Neural cell (in vitro differentiated cells): ENCODE measurements around the gene CHD6. TPM values are rescaled to one million over a fixed set of nuclear protein-coding genes. Genes with fewer than 3 reads are reported as not detected.

ENCODE experiments used
- H2AFZ ChIP-seq: fragments of 200-600, 300-800 bp; sonication (generic), shearing (Covaris generic); 2 replicates; pipeline ENCODE4 v1.6.0; 2014; ENCODE audit warnings: low read depth, mild to moderate bottlenecking, antibody characterized with exemption, low read length, moderate library complexity
- H3F3A ChIP-seq: fragments of 200-600 bp; shearing (Covaris generic); 2 replicates; pipeline ENCODE4 v1.6.1; 2016; ENCODE audit warnings: mild to moderate bottlenecking, moderate library complexity, mixed read lengths, antibody characterized with exemption, low read length; ENCODE audit not compliant: insufficient read depth, poor library complexity, severe bottlenecking
- H3K27ac ChIP-seq: fragments of 200-600, 300-800 bp; sonication (generic), shearing (Covaris generic); 2 replicates; pipeline ENCODE4 v1.5.1; 2014; ENCODE audit warnings: mild to moderate bottlenecking, low read length, moderate library complexity
- H3K27me3 ChIP-seq: fragments of 300-800, 200-600 bp; sonication (generic), shearing (Covaris generic); 2 replicates; pipeline ENCODE4 v1.6.0; 2014; ENCODE audit warnings: mild to moderate bottlenecking, low read depth, low read length, moderate library complexity; ENCODE audit not compliant: insufficient read depth
- H3K36me3 ChIP-seq: fragments of 300-800, 200-600 bp; sonication (generic), shearing (Covaris generic); 2 replicates; pipeline ENCODE4 v1.5.1; 2014; ENCODE audit warnings: mild to moderate bottlenecking, antibody characterized with exemption, low read length, moderate library complexity; ENCODE audit not compliant: insufficient read depth
- H3K4me2 ChIP-seq: fragments of 300-800, 200-600 bp; sonication (generic), shearing (Covaris generic); 2 replicates; pipeline ENCODE4 v1.6.0; 2014; ENCODE audit warnings: mild to moderate bottlenecking, low read length
- H3K4me3 ChIP-seq: fragments of 300-800, 200-600 bp; sonication (generic), shearing (Covaris generic); 2 replicates; pipeline ENCODE4 v1.5.1; 2014; ENCODE audit warnings: mild to moderate bottlenecking, low read length, moderate library complexity
- H3K79me2 ChIP-seq: fragments of 200-600 bp; shearing (Covaris generic); replicated peaks from 2 replicates; pipeline ENCODE4 v1.6.0; 2014; ENCODE audit warnings: mild to moderate bottlenecking, low read length, moderate library complexity; ENCODE audit not compliant: insufficient read depth
- H3K9ac ChIP-seq: fragments of 300-800, 200-600 bp; sonication (generic), shearing (Covaris generic); 2 replicates; pipeline ENCODE4 v1.6.1; 2016; ENCODE audit warnings: mild to moderate bottlenecking, low read length, mixed read lengths
- H3K9me2 ChIP-seq: fragments of 200-600 bp; shearing (Covaris generic); 2 replicates; pipeline ENCODE4 v1.6.1; 2016; ENCODE audit warnings: mild to moderate bottlenecking, low read length, mixed read lengths; ENCODE audit not compliant: insufficient read depth
- H3K9me3 ChIP-seq: fragments of 200-600, 300-800 bp; sonication (generic), shearing (Covaris generic); 2 replicates; pipeline ENCODE4 v1.6.1; 2016; ENCODE audit warnings: mild to moderate bottlenecking, mixed run types, low read length, moderate library complexity, mixed read lengths
- H4K20me1 ChIP-seq: fragments of 200-600 bp; shearing (Covaris generic); 2 replicates; pipeline ENCODE4 v1.6.1; 2016; ENCODE audit warnings: mild to moderate bottlenecking, mixed run types; ENCODE audit not compliant: insufficient read depth
- EP300 ChIP-seq: fragments of 450-650 bp; conservative IDR thresholded peaks from 2 replicates; pipeline ENCODE4 v1.6.1; 2014; ENCODE audit warnings: antibody characterized with exemption, mild to moderate bottlenecking, moderate library complexity; ENCODE audit not compliant: poor library complexity, severe bottlenecking
- EZH2 ChIP-seq: fragments of 200-600, 300-800 bp; shearing (Covaris generic), sonication (generic); IDR thresholded peaks from 2 replicates; pipeline ENCODE4 v1.6.1; 2014; ENCODE audit warnings: antibody characterized with exemption, low read length, borderline replicate concordance, mild to moderate bottlenecking; ENCODE audit not compliant: insufficient read depth, poor library complexity, severe bottlenecking
- MXI1 ChIP-seq: fragments of 450-650 bp; conservative IDR thresholded peaks from 2 replicates; pipeline ENCODE4 v1.6.1; 2014; ENCODE audit warnings: antibody characterized with exemption, mild to moderate bottlenecking; ENCODE audit not compliant: poor library complexity, severe bottlenecking
- POLR2AphosphoS5 ChIP-seq: IDR thresholded peaks from 2 replicates; pipeline ENCODE4 v1.6.1; 2012
- RAD21 ChIP-seq: fragments of 450-650 bp; conservative IDR thresholded peaks from 2 replicates; pipeline ENCODE4 v1.6.1; 2014; ENCODE audit warnings: antibody characterized with exemption, mild to moderate bottlenecking, moderate library complexity
- REST ChIP-seq: IDR thresholded peaks from 2 replicates; pipeline ENCODE4 v1.6.1; 2012; ENCODE audit warnings: borderline replicate concordance
- SMC3 ChIP-seq: fragments of 450-650 bp; conservative IDR thresholded peaks from 2 replicates; pipeline ENCODE4 v1.6.1; 2014; ENCODE audit warnings: antibody characterized with exemption, mild to moderate bottlenecking, moderate library complexity; ENCODE audit not compliant: poor library complexity
- TAF1 ChIP-seq: IDR thresholded peaks from 2 replicates; pipeline ENCODE4 v1.6.1; 2012; ENCODE audit warnings: low read depth
- polyA plus RNA-seq: library from polyadenylated mRNA; depleted of rRNA; stranded (reverse); fragments of >200 nt; gene quantifications from 2 replicates; pipeline ENCODE4 v1.2.3, GENCODE V29; 2014
- TF ChIP-seq, protein P1 (sequence below): fragments of 450-650 bp; IDR thresholded peaks from 2 replicates; pipeline ENCODE4 v1.5.1; 2014; ENCODE audit warnings: antibody characterized with exemption, mild to moderate bottlenecking, moderate library complexity; ENCODE audit not compliant: poor library complexity, severe bottlenecking

The CHD6 gene
- polyA plus RNA-seq, 1 donor from 2014 or later = 22.9 TPM

GRCh38 chr20:41444821-41445220 is 173.4 kb downstream of the CHD6 start:
- H3K9ac ChIP-seq = no peak overlapping the region
- no peak overlapping the region for H3K27ac ChIP-seq
- no peaks in the 10 kb centered on the region for H3F3A ChIP-seq
- no peaks in the 10 kb centered on the region for H3K9me3 ChIP-seq
- peaks cover 13% of the 10 kb centered on the region for H3K36me3 ChIP-seq
- no peaks in the 10 kb centered on the region for H4K20me1 ChIP-seq
- no peaks in the 10 kb centered on the region for H3K27me3 ChIP-seq
- H3K9me2 ChIP-seq = no peaks in the 10 kb centered on the region
- no peaks in the 10 kb centered on the region for H3K79me2 ChIP-seq
- H3K4me3 ChIP-seq = no peak overlapping the region
- no peak overlapping the region for H3K4me2 ChIP-seq
- H2AFZ ChIP-seq = no peak overlapping the region
- TF ChIP-seq, protein P1, sequence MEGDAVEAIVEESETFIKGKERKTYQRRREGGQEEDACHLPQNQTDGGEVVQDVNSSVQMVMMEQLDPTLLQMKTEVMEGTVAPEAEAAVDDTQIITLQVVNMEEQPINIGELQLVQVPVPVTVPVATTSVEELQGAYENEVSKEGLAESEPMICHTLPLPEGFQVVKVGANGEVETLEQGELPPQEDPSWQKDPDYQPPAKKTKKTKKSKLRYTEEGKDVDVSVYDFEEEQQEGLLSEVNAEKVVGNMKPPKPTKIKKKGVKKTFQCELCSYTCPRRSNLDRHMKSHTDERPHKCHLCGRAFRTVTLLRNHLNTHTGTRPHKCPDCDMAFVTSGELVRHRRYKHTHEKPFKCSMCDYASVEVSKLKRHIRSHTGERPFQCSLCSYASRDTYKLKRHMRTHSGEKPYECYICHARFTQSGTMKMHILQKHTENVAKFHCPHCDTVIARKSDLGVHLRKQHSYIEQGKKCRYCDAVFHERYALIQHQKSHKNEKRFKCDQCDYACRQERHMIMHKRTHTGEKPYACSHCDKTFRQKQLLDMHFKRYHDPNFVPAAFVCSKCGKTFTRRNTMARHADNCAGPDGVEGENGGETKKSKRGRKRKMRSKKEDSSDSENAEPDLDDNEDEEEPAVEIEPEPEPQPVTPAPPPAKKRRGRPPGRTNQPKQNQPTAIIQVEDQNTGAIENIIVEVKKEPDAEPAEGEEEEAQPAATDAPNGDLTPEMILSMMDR = no peak
- TF ChIP-seq EZH2 (no peak), RAD21 (no peak), EP300 (no peak), TAF1 (no peak), REST (no peak), MXI1 (no peak), SMC3 (no peak), POLR2AphosphoS5 (no peak)

- Histone ChIP-seq H2AFZ (no peak overlapping the region), H3K36me3 (peaks cover 13% of the 10 kb centered on the region), H3F3A (no peaks in the 10 kb centered on the region), H3K9me2 (no peaks in the 10 kb centered on the region), H3K4me3 (no peak overlapping the region), H4K20me1 (no peaks in the 10 kb centered on the region), H3K4me2 (no peak overlapping the region), H3K79me2 (no peaks in the 10 kb centered on the region), H3K27me3 (no peaks in the 10 kb centered on the region), H3K9ac (no peak overlapping the region), H3K9me3 (no peaks in the 10 kb centered on the region), H3K27ac (no peak overlapping the region)
- TF ChIP-seq SMC3 = no peak
- no peak for TF ChIP-seq REST
- TF ChIP-seq RAD21 = no peak
- no peak for TF ChIP-seq TAF1
- no peak for TF ChIP-seq EP300
- TF ChIP-seq MXI1 = no peak
Observed at GRCh38 chr20:41443691-41444090, 174.5 kb downstream of the CHD6 start.
